Heart right ventricle (tissue), 16 donors: ENCODE measurements around the gene GPRIN2. TPM values are rescaled to one million over a fixed set of nuclear protein-coding genes. Genes with fewer than 3 reads are reported as not detected.
"Not testable (repeated sequence)": the region's sequence is repeated elsewhere in the genome, so short reads cannot be mapped to it uniquely, and the experiment has no call there.

ENCODE experiments used
- ATAC-seq, 8 donors: fragments of 200-7000 bp; cut with Tn5 transposase; one replicate each; pipeline ENCODE4 v1.9.1; 2020; ENCODE audit warnings: mild to moderate bottlenecking in 8 of 8, moderate library complexity in 8 of 8, moderate number of reproducible peaks in 1 of 8
- DNase-seq, 2 donors: peaks; one replicate each; pipeline ENCODE4 v3.0.0-alpha.2; 2020
- H3K27ac ChIP-seq, 10 donors: fragments of 200-600 bp; sonication (generic) in 2 of 10; one replicate each; pipeline versions ENCODE4 v1.5.0 to v1.8.0; 2020 to 2022; ENCODE audit warnings: mild to moderate bottlenecking in 3 of 10
- H3K27me3 ChIP-seq, 7 donors: fragments of 200-600 bp; one replicate each; pipeline ENCODE4 v1.8.0; 2021 to 2022; ENCODE audit warnings: mild to moderate bottlenecking in 2 of 7
- H3K36me3 ChIP-seq, 9 donors: fragments of 200-600 bp; sonication (generic) in 1 of 9; one replicate each; pipeline versions ENCODE4 v1.5.0 to v1.8.0; 2020 to 2022; ENCODE audit warnings: mild to moderate bottlenecking in 2 of 9
- H3K4me1 ChIP-seq, 9 donors: fragments of 200-600 bp; sonication (generic) in 1 of 9; one replicate each; pipeline versions ENCODE4 v1.5.0 to v1.8.0; 2020 to 2022; ENCODE audit warnings: mild to moderate bottlenecking in 4 of 9
- H3K4me3 ChIP-seq, 10 donors: fragments of 200-600 bp; sonication (generic) in 2 of 10; one replicate each; pipeline versions ENCODE4 v1.5.0 to v1.8.0; 2020 to 2022; ENCODE audit warnings: mild to moderate bottlenecking in 7 of 10, moderate library complexity in 2 of 10
- H3K9me3 ChIP-seq, 11 donors: fragments of 200-600 bp in 10 of 11; sonication (generic) in 2 of 11; one replicate each; pipeline versions ENCODE4 v1.5.0 to v1.8.0; 2013 to 2022; ENCODE audit warnings: mild to moderate bottlenecking in 2 of 11, control low read depth in 1 of 11, moderate library complexity in 1 of 11
- CTCF ChIP-seq, 9 donors: fragments of 200-600 bp; sonication (generic) in 2 of 9; IDR thresholded peaks; one replicate each; pipeline versions ENCODE4 v1.5.0 to v1.8.0; 2021 to 2022; ENCODE audit warnings: antibody characterized with exemption in 9 of 9, mild to moderate bottlenecking in 5 of 9, moderate library complexity in 1 of 9
- whole genome bisulfite sequencing, 2 donors: extraction: QIAGEN DNeasy Blood & Tissue Kit; methylation state at CpG; one replicate each; pipeline ENCODE4 v1.1.7; 2013; ENCODE audit warnings: inconsistent platforms in 1 of 2; 5-methylcytosine and 5-hydroxymethylcytosine counted together
- intact Hi-C, 10 donors: fragments of 100-400 bp; cut with DNase I; formaldehyde crosslinking; loops; one replicate each; pipeline versions ENCODE4 v1.11.1 to v1.14.2; 2022
- polyA plus RNA-seq, 2 donors: library from polyadenylated mRNA; stranded (reverse); fragments of 200-250 nt; gene quantifications; one replicate each; pipeline ENCODE4 v1.2.3, GENCODE V29; 2013
- total RNA-seq, 10 donors: library from RNA; stranded (reverse); fragmentation: NEBNext Ultra II Directional in 3 of 10; extraction: Animal tissue kit (Norgen Biotek cat#: 25700) in 3 of 10; gene quantifications; one replicate each; pipeline versions ENCODE4 v1.2.1 to v1.2.4, GENCODE V29; 2021 to 2023
- donor health status: Arrhythmogenic right ventricular cardiomyopathy.
- donor health status: ischemic (EF 13 %, LVEDD 7.1; RV severe dilation, severe dysfunction).
- donor health status: healthy with polysubstance abuse.
- donor health status: DM: no; HTN: yes; CAD: no.
- donor health status: DM: no; HTN: no; CAD: no.
- donor health status: ischemic (EF 25% LVEDD 6.9; RV normal size, moderate dysfunction).
- donor health status: ischemic (EF 25% LVEDD 5.7; RV mildly dilated, moderate dysfunction).
- donor health status: healthy.
- donor health status: DM: yes; HTN: yes; CAD: no.
- donor health status: Ischemic cardiomyopathy.
- donor health status: ischemic (EF 35%, LVEDD 5.7; RV mildly dilated, moderate dysfunction).
- donor health status: nonischemic (EF 11% LVEDD 7.7; RV severe dilation, severe dysfunction).
- donor health status: DM: yes; HTN: yes; CAD: no.
- donor health status: PGD.
- donor health status: ischemic (EF 29% LVEDD 5.4; RV normal size, mild dysfunction).
- donor health status: nonischemic (EF 23%, LVEDD 6.1; RV moderate dilation, normal function).

GPRIN2 gene
- total and polyA plus RNA-seq, 12 donors: 0.13 TPM; not detected in 11

GRCh38 chr10:46570655-46571054 is 14.2 kb upstream of the GPRIN2 start:
- ATAC-seq, intact Hi-C loops, H3K27me3 ChIP-seq, DNase-seq, H3K36me3 ChIP-seq, H3K4me1 ChIP-seq, H3K9me3 ChIP-seq, H3K27ac ChIP-seq, H3K4me3 ChIP-seq: not testable (repeated sequence)
- no CpG with 5 or more reads among the region's 2 CpGs for WGBS, 2 donors

- H3K36me3 ChIP-seq, H3K27ac ChIP-seq, DNase-seq, intact Hi-C loops, H3K4me1 ChIP-seq, H3K9me3 ChIP-seq, H3K27me3 ChIP-seq, H3K4me3 ChIP-seq: not testable (repeated sequence)
- WGBS, 2 donors: 95 to 97% methylated on average over 2 to 3 of the region's 9 CpGs
- ATAC-seq: peak in 1 of 8 donors; percentile 30
Observed at GRCh38 chr10:46567151-46567550, 10.7 kb upstream of the GPRIN2 start.

- H3K36me3 ChIP-seq, intact Hi-C loops, H3K4me3 ChIP-seq, H3K9me3 ChIP-seq, H3K4me1 ChIP-seq, H3K27ac ChIP-seq, H3K27me3 ChIP-seq: not testable (repeated sequence)
- peak; percentile 11 to 70 (median 56) for TF ChIP-seq CTCF (IDR thresholded peaks at IDR 0.05)
- peak in 1 of 2 donors; percentile 54 for DNase-seq
- ATAC-seq: peak; percentile 67 to 94 (median 84)
- WGBS, 2 donors: 12 to 16% methylated on average over 4 of the region's 6 CpGs
Observed at GRCh38 chr10:46565591-46566332, 9.3 kb upstream of the GPRIN2 start.

GRCh38 chr10:46560952-46561351 is 4.5 kb upstream of the GPRIN2 start:
- H3K4me3 ChIP-seq: no peak overlapping the region
- TF ChIP-seq CTCF (IDR thresholded peaks at IDR 0.05): no peak
- intact Hi-C loops: no loop called here
- ATAC-seq (no peak), DNase-seq (no peak)
- WGBS, 2 donors: 67 to 72% methylated on average over 1 of the region's 1 CpG
- H3K4me1 ChIP-seq: peaks cover 0 to 8% (median 4%) of the 10 kb centered on the region in 9 donors
- peaks cover 22 to 53% (median 53%) of the 10 kb centered on the region in 7 donors for H3K27me3 ChIP-seq
- H3K36me3 ChIP-seq: no peaks in the 10 kb centered on the region
- H3K27ac ChIP-seq: no peak overlapping the region
- no peaks in the 10 kb centered on the region for H3K9me3 ChIP-seq

GRCh38 chr10:46560381-46560780 is 3.9 kb upstream of the GPRIN2 start:
- no peaks in the 10 kb centered on the region for H3K36me3 ChIP-seq
- peaks cover 0 to 9% (median 7%) of the 10 kb centered on the region in 9 donors for H3K4me1 ChIP-seq
- no peak overlapping the region for H3K27ac ChIP-seq
- DNase-seq: no peak
- WGBS, 2 donors: 74 to 76% methylated on average over 5 of the region's 5 CpGs
- TF ChIP-seq CTCF (IDR thresholded peaks at IDR 0.05): no peak
- H3K27me3 ChIP-seq: peaks cover 28 to 59% (median 59%) of the 10 kb centered on the region in 7 donors
- no peaks in the 10 kb centered on the region for H3K9me3 ChIP-seq
- H3K4me3 ChIP-seq: no peak overlapping the region
- ATAC-seq: no peak
- intact Hi-C loops: no loop called here
